H9 (cell line): Measurements from ENCODE around the gene KDM5B. TPM values are rescaled to one million over a fixed set of nuclear protein-coding genes. Genes with fewer than 3 reads are reported as not detected.

Experiments used
- DNase-seq: peaks from one replicate; pipeline ENCODE4 v3.0.0-alpha.2; 2017
- H2AFZ ChIP-seq: one replicate; pipeline ENCODE4 v1.6.1; 2013; ENCODE audit warnings: mild to moderate bottlenecking, low read length, control low read depth, moderate library complexity
- H2AK5ac ChIP-seq: 2 replicates; pipeline ENCODE4 v1.6.1; 2013; ENCODE audit warnings: low read length, control low read depth, mixed read lengths; ENCODE audit not compliant: insufficient read length
- H2BK120ac ChIP-seq: one replicate; pipeline ENCODE4 v1.6.1; 2013; ENCODE audit warnings: low read depth, mild to moderate bottlenecking, low read length, control low read depth, inconsistent platforms; ENCODE audit not compliant: poor library complexity, severe bottlenecking
- H2BK12ac ChIP-seq: 2 replicates; pipeline ENCODE4 v1.6.1; 2013; ENCODE audit warnings: low read length, control low read depth, mixed read lengths, low read depth; ENCODE audit not compliant: insufficient read length
- H2BK15ac ChIP-seq: 2 replicates; pipeline ENCODE4 v1.6.1; 2013; ENCODE audit warnings: low read depth, low read length, control low read depth
- H2BK20ac ChIP-seq: one replicate; pipeline ENCODE4 v1.6.1; 2013; ENCODE audit warnings: low read depth, mild to moderate bottlenecking, low read length, control low read depth, inconsistent platforms; ENCODE audit not compliant: poor library complexity, severe bottlenecking
- H2BK5ac ChIP-seq: 2 replicates; pipeline ENCODE4 v1.6.1; 2013; ENCODE audit warnings: low read length, control low read depth, mixed read lengths; ENCODE audit not compliant: insufficient read length
- H3K14ac ChIP-seq: 2 replicates; pipeline ENCODE4 v1.6.1; 2013; ENCODE audit warnings: low read length, control low read depth; ENCODE audit not compliant: insufficient read depth
- H3K18ac ChIP-seq: 2 replicates; pipeline ENCODE4 v1.6.1; 2013; ENCODE audit warnings: low read depth, mild to moderate bottlenecking, mixed read lengths, low read length, control low read depth; ENCODE audit not compliant: insufficient read length
- H3K23ac ChIP-seq: 2 replicates; pipeline ENCODE4 v1.6.1; 2013; ENCODE audit warnings: low read length, control low read depth, mixed read lengths, low read depth; ENCODE audit not compliant: insufficient read length
- H3K23me2 ChIP-seq: 2 replicates; pipeline ENCODE4 v1.6.1; 2013; ENCODE audit warnings: low read depth, mild to moderate bottlenecking, mixed read lengths, low read length, control low read depth; ENCODE audit not compliant: insufficient read length, poor library complexity, severe bottlenecking
- H3K27ac ChIP-seq: 2 replicates; pipeline ENCODE4 v1.5.1; 2013; ENCODE audit warnings: low read length, control low read depth, mixed read lengths, low read depth; ENCODE audit not compliant: insufficient read length
- H3K27me3 ChIP-seq: 2 replicates; pipeline ENCODE4 v1.6.1; 2013; ENCODE audit warnings: low read length, control low read depth, inconsistent platforms; ENCODE audit not compliant: insufficient read depth
- H3K4ac ChIP-seq: 2 replicates; pipeline ENCODE4 v1.6.1; 2013; ENCODE audit warnings: low read depth, mild to moderate bottlenecking, control low read depth, inconsistent platforms, low read length, moderate library complexity
- H3K4me1 ChIP-seq: 2 replicates; pipeline ENCODE4 v1.6.1; 2013; ENCODE audit warnings: low read length, control low read depth, inconsistent platforms; ENCODE audit not compliant: insufficient read depth
- H3K4me2 ChIP-seq: 2 replicates; pipeline ENCODE4 v1.6.1; 2013; ENCODE audit warnings: low read length, control low read depth, mixed read lengths; ENCODE audit not compliant: insufficient read length, insufficient read depth
- H3K56ac ChIP-seq: 2 replicates; pipeline ENCODE4 v1.6.1; 2013; ENCODE audit warnings: low read depth, mild to moderate bottlenecking, mixed read lengths, low read length, control low read depth; ENCODE audit not compliant: insufficient read length
- H3K79me1 ChIP-seq: 2 replicates; pipeline ENCODE4 v1.6.1; 2013; ENCODE audit warnings: low read depth, mild to moderate bottlenecking, moderate library complexity, low read length, control low read depth, inconsistent platforms; ENCODE audit not compliant: insufficient read depth, poor library complexity, severe bottlenecking
- H3K79me2 ChIP-seq: 2 replicates; pipeline ENCODE4 v1.6.1; 2013; ENCODE audit warnings: low read length, control low read depth, inconsistent platforms; ENCODE audit not compliant: insufficient read depth
- H3K9ac ChIP-seq: 2 replicates; pipeline ENCODE4 v1.6.1; 2013; ENCODE audit warnings: low read length, control low read depth, mixed read lengths; ENCODE audit not compliant: insufficient read length; ENCODE audit errors: extremely low read depth
- H3K9me3 ChIP-seq: one replicate; pipeline ENCODE4 v1.6.1; 2013; ENCODE audit warnings: low read depth, low read length, inconsistent platforms; ENCODE audit not compliant: control insufficient read depth
- H3T11ph ChIP-seq: one replicate; pipeline ENCODE4 v1.6.1; 2013; ENCODE audit warnings: mild to moderate bottlenecking, low read length, control low read depth, inconsistent platforms
- H4K20me1 ChIP-seq: one replicate; pipeline ENCODE4 v1.6.1; 2013; ENCODE audit not compliant: control insufficient read depth, insufficient read length, insufficient read depth
- H4K5ac ChIP-seq: 2 replicates; pipeline ENCODE4 v1.6.1; 2013; ENCODE audit warnings: low read depth, mild to moderate bottlenecking, mixed read lengths, low read length, control low read depth; ENCODE audit not compliant: insufficient read length
- H4K8ac ChIP-seq: replicated peaks from 2 replicates; pipeline ENCODE4 v1.6.1; 2013; ENCODE audit warnings: low read length, control low read depth, mixed read lengths, low read depth; ENCODE audit not compliant: insufficient read length
- H4K91ac ChIP-seq: 2 replicates; pipeline ENCODE4 v1.6.1; 2013; ENCODE audit warnings: low read depth, mild to moderate bottlenecking, moderate library complexity, mixed read lengths, low read length, control low read depth; ENCODE audit not compliant: insufficient read length
- H3K27ac Mint-ChIP-seq, 3 experiments: 2 replicates in 2 of 3; 3 replicates in 1 of 3; pipeline ENCODE4 v1.8.0; 2020 to 2021; ENCODE audit warnings: mixed read lengths in 3 of 3, mild to moderate bottlenecking in 1 of 3, moderate library complexity in 1 of 3
- H3K27me3 Mint-ChIP-seq: 2 replicates; pipeline ENCODE4 v1.8.0; 2021; ENCODE audit warnings: low read depth, mild to moderate bottlenecking, moderate library complexity, mixed read lengths
- H3K36me3 Mint-ChIP-seq, 3 experiments: 2 replicates in 2 of 3; 3 replicates in 1 of 3; pipeline ENCODE4 v1.8.0; 2020 to 2021; ENCODE audit warnings: low read depth in 3 of 3, mixed read lengths in 3 of 3; ENCODE audit not compliant: insufficient read depth in 1 of 3
- H3K4me1 Mint-ChIP-seq, 2 experiments: 2 replicates each; pipeline ENCODE4 v1.8.0; 2020; ENCODE audit warnings: mixed read lengths in 2 of 2
- H3K4me3 Mint-ChIP-seq, 2 experiments: 2 replicates in 1 of 2; 3 replicates in 1 of 2; pipeline ENCODE4 v1.8.0; 2020 to 2021; ENCODE audit warnings: mild to moderate bottlenecking in 2 of 2, mixed read lengths in 2 of 2, moderate library complexity in 1 of 2
- H3K9me3 Mint-ChIP-seq, 2 experiments: 2 replicates in 1 of 2; 3 replicates in 1 of 2; pipeline ENCODE4 v1.8.0; 2020; ENCODE audit warnings: mild to moderate bottlenecking in 2 of 2, mixed read lengths in 2 of 2, moderate library complexity in 1 of 2
- CTCF ChIP-seq: fragments of 200-600 bp; sonication (generic); conservative IDR thresholded peaks from 3 replicates; pipeline ENCODE4 v1.8.0; 2021; ENCODE audit warnings: antibody characterized with exemption, mild to moderate bottlenecking
- WGBS: extraction: QIAGEN DNeasy Blood & Tissue Kit; methylation state at CpG from one replicate; pipeline ENCODE4 v1.1.7; 2013; ENCODE audit warnings: missing lambda C conversion rate, low lambda C conversion rate, mixed read lengths; ENCODE audit not compliant: insufficient read length; ENCODE audit errors: extremely low coverage; 5-methylcytosine and 5-hydroxymethylcytosine counted together
- total RNA-seq: library from RNA; stranded (reverse); gene quantifications from 2 replicates; pipeline ENCODE4 v1.2.1, GENCODE V29; 2021

KDM5B gene
- total RNA-seq, 1 experiment from 2014 or later: 210 TPM

GRCh38 chr1:202685641-202686040 lies 122.6 kb downstream of the KDM5B start:
- H2BK15ac ChIP-seq: no peak overlapping the region
- H3K9me3 Mint-ChIP-seq: no peaks in the 10 kb centered on the region
- DNase-seq: no peak

More at GRCh38 chr1:202685641-202686040, 122.6 kb downstream of the KDM5B start:
- H3K18ac ChIP-seq: no peak overlapping the region
- no peak overlapping the region for H4K8ac ChIP-seq
- H2AK5ac ChIP-seq: no peak overlapping the region
- no peaks in the 10 kb centered on the region for H3K79me1 ChIP-seq
- H2BK5ac ChIP-seq: no peak overlapping the region
- H3K4ac ChIP-seq: no peak overlapping the region
- H4K20me1 ChIP-seq: no peaks in the 10 kb centered on the region
- no peak overlapping the region for H3K56ac ChIP-seq
- no peak overlapping the region for H2AFZ ChIP-seq
- H3T11ph ChIP-seq: no peak overlapping the region
- H2BK12ac ChIP-seq: no peak overlapping the region
- no peak overlapping the region for H3K23ac ChIP-seq
- no peaks in the 10 kb centered on the region for H3K36me3 Mint-ChIP-seq
- H3K27me3 Mint-ChIP-seq: peaks cover 9% of the 10 kb centered on the region
- H3K27me3 ChIP-seq: no peaks in the 10 kb centered on the region
- no peak overlapping the region for H2BK20ac ChIP-seq
- peak overlapping the region in 1 of 3 experiments; percentile 17; a peak in 1 of 7 replicates for H3K27ac Mint-ChIP-seq
- H4K5ac ChIP-seq: no peak overlapping the region
- H3K9ac ChIP-seq: no peak overlapping the region
- no peaks in the 10 kb centered on the region for H3K9me3 ChIP-seq
- H2BK120ac ChIP-seq: no peak overlapping the region
- H3K14ac ChIP-seq: no peak overlapping the region; the same call in 1 of the 2 replicates
- H3K4me1 ChIP-seq: peaks cover 2% of the 10 kb centered on the region; the same call in 1 of the 2 replicates
- WGBS: no CpG with 5 or more reads among the region's 6 CpGs
- H3K4me2 ChIP-seq: no peak overlapping the region
- no peak overlapping the region for H3K4me3 Mint-ChIP-seq
- H3K79me2 ChIP-seq: no peaks in the 10 kb centered on the region
- no peak overlapping the region for H4K91ac ChIP-seq
- H3K27ac ChIP-seq: no peak overlapping the region
- no peak for TF ChIP-seq CTCF
- H3K23me2 ChIP-seq: no peaks in the 10 kb centered on the region
- peaks cover 26 to 45% of the 10 kb centered on the region in 2 experiments for H3K4me1 Mint-ChIP-seq
